Mammary epithelial cell (primary cell): ENCODE measurements around the gene FOXN3.

Source experiments
- EZH2 ChIP-seq: IDR thresholded peaks from 2 replicates; pipeline ENCODE4 v1.6.1; 2012; ENCODE audit warnings: low read length, inconsistent platforms, borderline replicate concordance
- TF ChIP-seq, protein P1 (sequence below), 2 donors: IDR thresholded peaks in 1 of 2; conservative IDR thresholded peaks in 1 of 2; 2 replicates each; pipeline ENCODE4 v1.5.1; 2011 to 2012; ENCODE audit warnings: inconsistent platforms in 2 of 2, low read length in 2 of 2, mild to moderate bottlenecking in 2 of 2, control low read depth in 1 of 2, low read depth in 1 of 2; ENCODE audit not compliant: insufficient read depth in 1 of 2; ENCODE audit errors: extremely low read depth in 1 of 2

DNA sequence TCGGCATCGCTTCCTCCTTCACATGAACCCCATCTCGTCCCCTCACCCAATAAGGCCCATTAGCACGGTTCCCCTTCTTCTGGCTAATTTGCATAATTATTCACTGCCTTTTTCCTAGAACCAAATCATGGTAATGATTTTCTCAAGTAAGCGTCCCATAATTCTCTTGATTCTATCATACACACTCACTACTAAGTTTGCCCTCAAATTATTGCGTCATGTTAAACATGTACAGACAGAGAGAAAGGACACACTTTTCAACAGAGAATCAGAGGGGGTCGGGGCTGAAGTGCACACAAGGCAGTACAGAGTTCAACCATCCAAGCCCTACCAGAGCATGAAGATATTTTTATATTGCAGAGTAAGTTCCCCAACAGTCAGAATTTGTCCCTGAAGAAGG is 256.6 kb downstream of the FOXN3 start:
- TF ChIP-seq, protein P1, sequence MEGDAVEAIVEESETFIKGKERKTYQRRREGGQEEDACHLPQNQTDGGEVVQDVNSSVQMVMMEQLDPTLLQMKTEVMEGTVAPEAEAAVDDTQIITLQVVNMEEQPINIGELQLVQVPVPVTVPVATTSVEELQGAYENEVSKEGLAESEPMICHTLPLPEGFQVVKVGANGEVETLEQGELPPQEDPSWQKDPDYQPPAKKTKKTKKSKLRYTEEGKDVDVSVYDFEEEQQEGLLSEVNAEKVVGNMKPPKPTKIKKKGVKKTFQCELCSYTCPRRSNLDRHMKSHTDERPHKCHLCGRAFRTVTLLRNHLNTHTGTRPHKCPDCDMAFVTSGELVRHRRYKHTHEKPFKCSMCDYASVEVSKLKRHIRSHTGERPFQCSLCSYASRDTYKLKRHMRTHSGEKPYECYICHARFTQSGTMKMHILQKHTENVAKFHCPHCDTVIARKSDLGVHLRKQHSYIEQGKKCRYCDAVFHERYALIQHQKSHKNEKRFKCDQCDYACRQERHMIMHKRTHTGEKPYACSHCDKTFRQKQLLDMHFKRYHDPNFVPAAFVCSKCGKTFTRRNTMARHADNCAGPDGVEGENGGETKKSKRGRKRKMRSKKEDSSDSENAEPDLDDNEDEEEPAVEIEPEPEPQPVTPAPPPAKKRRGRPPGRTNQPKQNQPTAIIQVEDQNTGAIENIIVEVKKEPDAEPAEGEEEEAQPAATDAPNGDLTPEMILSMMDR (conservative IDR thresholded peaks at IDR 0.05 in 1 of 2, IDR thresholded peaks at IDR 0.05 in 1 of 2; ENCODE audit: extremely low read depth in 1 of 2, insufficient read depth in 1 of 2, low read depth in 1 of 2, low read length in 2 of 2): no peak
- TF ChIP-seq EZH2: no peak
